HAP-1 (cell line): ENCODE results near the gene VRTN.

Source experiments
- DNase-seq, 2 experiments: peaks; one replicate each; pipeline ENCODE4 v3.0.0-alpha.2; 2016 to 2020; ENCODE audit warnings: low spot score in 2 of 2
- H3K27me3 ChIP-seq: fragments of 250-450 bp; sonication (Bioruptor Pico); 2 replicates; pipeline ENCODE4 v1.5.1; 2020; ENCODE audit warnings: low read depth, mild to moderate bottlenecking, moderate library complexity
- H3K36me3 ChIP-seq: fragments of 250-450 bp; sonication (Bioruptor Pico); replicated peaks from 2 replicates; pipeline ENCODE4 v1.5.1; 2020; ENCODE audit warnings: mild to moderate bottlenecking
- H3K4me1 ChIP-seq: fragments of 250-450 bp; sonication (Bioruptor Pico); 2 replicates; pipeline ENCODE4 v1.5.1; 2020; ENCODE audit warnings: mild to moderate bottlenecking
- H3K4me3 ChIP-seq: fragments of 250-450 bp; sonication (Bioruptor Pico); 2 replicates; pipeline ENCODE4 v1.5.1; 2020; ENCODE audit warnings: mild to moderate bottlenecking, moderate library complexity
- H3K9me3 ChIP-seq: fragments of 250-450 bp; sonication (Bioruptor Pico); 2 replicates; pipeline ENCODE4 v1.5.1; 2020; ENCODE audit warnings: mild to moderate bottlenecking, moderate library complexity
- in situ Hi-C: fragments of 300-500 bp; cut with MboI; formaldehyde crosslinking; loops from 3 replicates; pipeline ENCODE4 v1.14.3; 2020; ENCODE audit warnings: low sequenced_read_pairs, inconsistent platforms, mixed read lengths

VRTN gene

GRCh38 chr14:74348241-74348734 is at the start of gene VRTN:
TSS of gene VRTN (plus strand) at chr14:74348471. CDS start at chr14:74356784, 8,313 bp downstream.
- in situ Hi-C loops, result no loop called here
- DNase-seq, result no peak
- no peaks in the 10 kb centered on the region for H3K9me3 ChIP-seq
- peaks cover 3% of the 10 kb centered on the region; the same call in 1 of the 2 replicates for H3K27me3 ChIP-seq
- no peaks in the 10 kb centered on the region for H3K36me3 ChIP-seq
- H3K4me1 ChIP-seq, result peaks cover 17% of the 10 kb centered on the region
- no peak within 1 kb of the TSS for H3K4me3 ChIP-seq

GRCh38 chr14:74299061-74299545 is 49.2 kb upstream of the VRTN start:
- DNase-seq, result no peak
- Histone ChIP-seq H3K4me1 (peaks cover 3% of the 10 kb centered on the region), H3K27me3 (no peaks in the 10 kb centered on the region), H3K36me3 (peaks cover 37% of the 10 kb centered on the region), H3K4me3 (no peak overlapping the region), H3K9me3 (no peaks in the 10 kb centered on the region; the same call in 1 of the 2 replicates)
- in situ Hi-C loops, result no loop called here

GRCh38 chr14:74301594-74302151 is 46.6 kb upstream of the VRTN start:
- no peak for DNase-seq
- Histone ChIP-seq H3K4me3 (peak overlapping the region; percentile 88), H3K9me3 (no peaks in the 10 kb centered on the region; the same call in 1 of the 2 replicates), H3K4me1 (peaks cover 3% of the 10 kb centered on the region), H3K27me3 (no peaks in the 10 kb centered on the region), H3K36me3 (peaks cover 21% of the 10 kb centered on the region)
- in situ Hi-C loops, result no loop called here

GRCh38 chr14:74302152-74302628 is 46.1 kb upstream of the VRTN start:
- Histone ChIP-seq H3K4me3 (peak overlapping the region; percentile 88), H3K9me3 (no peaks in the 10 kb centered on the region; the same call in 1 of the 2 replicates), H3K36me3 (peaks cover 19% of the 10 kb centered on the region), H3K4me1 (peaks cover 3% of the 10 kb centered on the region), H3K27me3 (no peaks in the 10 kb centered on the region)
- in situ Hi-C loops, result no loop called here
- DNase-seq, result peak; percentile 37 to 63

GRCh38 chr14:74302634-74303569 is 45.4 kb upstream of the VRTN start, which contains the start of gene ABCD4:
TSS of gene ABCD4 (minus strand) at chr14:74302934. CDS start at chr14:74302912, 22 bp downstream.
- Histone ChIP-seq H3K36me3 (peaks cover 19% of the 10 kb centered on the region), H3K9me3 (no peaks in the 10 kb centered on the region; the same call in 1 of the 2 replicates), H3K4me1 (peaks cover 3% of the 10 kb centered on the region), H3K27me3 (no peaks in the 10 kb centered on the region), H3K4me3 (peak within 1 kb of the TSS; percentile 88)
- in situ Hi-C loops, result no loop called here
- DNase-seq, result peak; percentile 93 to 97

- no peak for DNase-seq
Observed at GRCh38 chr14:74308695-74309094, 39.6 kb upstream of the VRTN start.

GRCh38 chr14:74309125-74310022 is 38.9 kb upstream of the VRTN start:
- in situ Hi-C loops, result no loop called here
- H3K4me3 ChIP-seq, result no peak overlapping the region
- no peak for DNase-seq
- no peaks in the 10 kb centered on the region; the same call in 1 of the 2 replicates for H3K36me3 ChIP-seq
- H3K4me1 ChIP-seq, result peaks cover 10% of the 10 kb centered on the region
- H3K27me3 ChIP-seq, result no peaks in the 10 kb centered on the region
- no peaks in the 10 kb centered on the region for H3K9me3 ChIP-seq

More at GRCh38 chr14:74308695-74309094, 39.6 kb upstream of the VRTN start:
- Histone ChIP-seq H3K27me3 (no peaks in the 10 kb centered on the region), H3K9me3 (no peaks in the 10 kb centered on the region), H3K4me1 (peaks cover 5% of the 10 kb centered on the region), H3K4me3 (no peak overlapping the region), H3K36me3 (no peaks in the 10 kb centered on the region; the same call in 1 of the 2 replicates)
- in situ Hi-C loops, result no loop called here

- H3K36me3 ChIP-seq, result no peaks in the 10 kb centered on the region; the same call in 1 of the 2 replicates
- peaks cover 10% of the 10 kb centered on the region for H3K4me1 ChIP-seq
- no peaks in the 10 kb centered on the region for H3K27me3 ChIP-seq
- H3K4me3 ChIP-seq, result no peak overlapping the region
- DNase-seq, result no peak
- H3K9me3 ChIP-seq, result no peaks in the 10 kb centered on the region
- in situ Hi-C loops, result no loop called here
Observed at GRCh38 chr14:74312161-74312560, 36.1 kb upstream of the VRTN start.

- H3K36me3 ChIP-seq, result no peaks in the 10 kb centered on the region; the same call in 1 of the 2 replicates
- no peaks in the 10 kb centered on the region for H3K27me3 ChIP-seq
- H3K9me3 ChIP-seq, result no peaks in the 10 kb centered on the region
- no peak overlapping the region for H3K4me3 ChIP-seq
- no peak for DNase-seq
- H3K4me1 ChIP-seq, result peaks cover 10% of the 10 kb centered on the region
- in situ Hi-C loops, result no loop called here
Observed at GRCh38 chr14:74313601-74314000, 34.7 kb upstream of the VRTN start.

GRCh38 chr14:74314576-74314975 is 33.7 kb upstream of the VRTN start:
- Histone ChIP-seq H3K9me3 (no peaks in the 10 kb centered on the region), H3K36me3 (no peaks in the 10 kb centered on the region; the same call in 1 of the 2 replicates), H3K27me3 (no peaks in the 10 kb centered on the region), H3K4me1 (peaks cover 10% of the 10 kb centered on the region), H3K4me3 (no peak overlapping the region)
- in situ Hi-C loops, result no loop called here
- no peak for DNase-seq

GRCh38 chr14:74324931-74325361 is 23.3 kb upstream of the VRTN start:
- Histone ChIP-seq H3K4me3 (no peak overlapping the region), H3K4me1 (peaks cover 22% of the 10 kb centered on the region), H3K36me3 (no peaks in the 10 kb centered on the region), H3K27me3 (no peaks in the 10 kb centered on the region), H3K9me3 (no peaks in the 10 kb centered on the region)
- in situ Hi-C loops, result no loop called here
- DNase-seq, result peak; percentile 50 to 66

GRCh38 chr14:74325446-74325845 is 22.8 kb upstream of the VRTN start:
- no peaks in the 10 kb centered on the region for H3K27me3 ChIP-seq
- H3K4me1 ChIP-seq, result peaks cover 22% of the 10 kb centered on the region
- no peak for DNase-seq
- in situ Hi-C loops, result no loop called here
- H3K9me3 ChIP-seq, result no peaks in the 10 kb centered on the region
- no peak overlapping the region for H3K4me3 ChIP-seq
- no peaks in the 10 kb centered on the region for H3K36me3 ChIP-seq
